GM21526 (cell line): ENCODE results near the gene LRRC75B.

Source experiments
- ATAC-seq: cut with Tn5 transposase; IDR thresholded peaks from one replicate; pipeline ENCODE4 v1.9.1; 2021; ENCODE audit warnings: moderate library complexity; ENCODE audit not compliant: unreplicated experiment, low FRiP score

LRRC75B gene

DNA sequence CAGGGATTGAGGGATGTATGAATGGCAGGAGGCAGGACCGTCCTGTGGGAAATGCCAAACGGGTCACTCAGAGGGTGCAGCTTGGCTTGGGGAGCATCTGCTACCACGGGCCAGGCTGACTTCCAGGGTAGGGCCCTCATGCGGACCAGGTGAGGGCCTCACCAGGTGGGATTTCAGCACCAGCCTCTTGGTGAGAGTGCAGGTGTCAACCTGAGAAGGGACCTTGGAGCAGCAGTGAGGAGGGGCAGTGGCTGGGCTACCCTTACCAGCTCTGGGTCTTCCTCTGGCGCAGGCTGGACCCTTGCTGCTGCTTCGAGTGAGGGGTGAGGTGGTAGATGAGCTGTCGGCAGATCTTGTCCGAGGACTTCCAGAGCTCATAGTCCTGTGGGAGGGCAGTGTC, 4.9 kb downstream of the LRRC75B start:
- no peak for ATAC-seq

DNA sequence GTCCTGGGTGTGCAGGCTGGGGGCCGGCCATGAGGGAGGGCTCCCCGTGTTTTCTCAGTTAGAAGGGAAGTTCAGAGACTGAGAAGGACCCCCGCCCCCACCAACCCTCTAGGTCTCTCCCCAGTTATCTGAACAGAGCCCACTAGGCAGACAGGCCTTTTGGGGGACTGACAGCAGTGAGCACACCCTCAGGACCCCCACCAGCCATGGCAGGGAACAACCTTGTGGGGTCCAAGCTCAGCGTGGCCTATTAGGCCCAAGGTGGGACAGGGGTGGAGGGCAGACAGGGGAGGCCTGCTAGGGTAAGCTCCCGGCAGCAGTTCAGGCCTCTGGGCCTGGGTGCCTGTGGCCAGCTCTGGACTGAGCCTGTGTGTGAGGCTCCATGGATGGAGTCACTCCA, 5.6 kb downstream of the LRRC75B start:
- no peak for ATAC-seq

DNA sequence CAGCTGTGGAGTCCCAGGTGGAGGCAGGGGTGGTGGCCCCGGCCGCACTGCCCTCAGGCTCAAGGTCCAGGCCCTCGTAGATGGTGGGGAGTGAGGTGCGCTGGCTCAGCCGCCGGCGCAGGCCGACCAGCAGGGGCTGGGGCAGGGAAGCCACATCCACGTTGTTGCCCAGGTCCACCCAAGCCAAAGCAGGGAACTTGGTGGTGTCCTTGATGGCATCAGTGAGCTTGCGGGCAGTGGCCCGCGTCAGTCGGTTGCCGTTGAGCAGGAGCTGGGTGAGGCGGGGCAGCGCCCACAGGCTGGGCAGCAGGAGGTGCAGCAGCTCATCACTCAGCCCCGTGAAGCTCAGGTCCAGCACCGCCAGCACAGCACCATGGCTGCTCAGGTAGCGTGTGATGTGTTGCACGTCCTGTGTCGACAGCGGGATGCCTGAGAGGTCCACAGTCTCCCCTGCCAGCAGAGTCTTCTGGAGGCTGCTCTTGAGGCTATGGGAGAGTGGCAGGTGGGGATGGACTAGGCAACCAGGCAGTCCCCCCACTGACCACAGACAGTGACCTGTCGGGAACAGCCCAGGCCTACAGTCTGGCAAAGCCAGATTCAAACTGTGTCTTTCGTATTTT, 6.8 kb downstream of the LRRC75B start:
- no peak for ATAC-seq

GRCh38 chr22:24585461-24585860, 7.4 kb downstream of the LRRC75B start:
- no peak for ATAC-seq

DNA sequence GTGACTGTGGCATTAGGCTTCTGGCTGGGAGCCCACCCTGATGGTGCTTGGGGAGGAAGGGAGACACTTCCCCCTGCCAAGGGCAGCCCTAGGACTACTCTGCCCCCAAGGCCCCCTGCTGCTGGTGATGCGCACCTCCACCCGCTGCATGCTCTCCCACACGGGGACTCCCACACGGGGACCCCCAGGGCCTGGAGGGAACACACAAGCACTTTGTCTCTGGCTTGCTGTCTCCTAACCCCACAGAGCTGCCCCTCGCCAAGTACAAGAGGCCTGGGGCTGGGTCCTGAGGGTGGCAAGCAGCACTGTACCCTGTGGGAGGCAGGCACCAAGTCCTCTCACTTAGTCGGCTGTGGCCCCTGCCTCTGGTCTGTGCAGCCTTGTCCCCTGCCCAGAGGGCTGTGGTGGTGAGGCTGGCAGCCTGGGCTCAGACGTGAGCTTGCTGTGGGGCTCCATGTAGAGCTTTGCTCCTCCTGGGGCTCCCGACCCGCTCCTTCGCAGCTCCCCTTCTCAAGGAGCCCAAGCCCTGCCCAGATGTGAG, 7.9 kb downstream of the LRRC75B start:
- ATAC-seq = no peak

GRCh38 chr22:24584166-24584790, 8.6 kb downstream of the LRRC75B start:
- ATAC-seq = no peak

DNA sequence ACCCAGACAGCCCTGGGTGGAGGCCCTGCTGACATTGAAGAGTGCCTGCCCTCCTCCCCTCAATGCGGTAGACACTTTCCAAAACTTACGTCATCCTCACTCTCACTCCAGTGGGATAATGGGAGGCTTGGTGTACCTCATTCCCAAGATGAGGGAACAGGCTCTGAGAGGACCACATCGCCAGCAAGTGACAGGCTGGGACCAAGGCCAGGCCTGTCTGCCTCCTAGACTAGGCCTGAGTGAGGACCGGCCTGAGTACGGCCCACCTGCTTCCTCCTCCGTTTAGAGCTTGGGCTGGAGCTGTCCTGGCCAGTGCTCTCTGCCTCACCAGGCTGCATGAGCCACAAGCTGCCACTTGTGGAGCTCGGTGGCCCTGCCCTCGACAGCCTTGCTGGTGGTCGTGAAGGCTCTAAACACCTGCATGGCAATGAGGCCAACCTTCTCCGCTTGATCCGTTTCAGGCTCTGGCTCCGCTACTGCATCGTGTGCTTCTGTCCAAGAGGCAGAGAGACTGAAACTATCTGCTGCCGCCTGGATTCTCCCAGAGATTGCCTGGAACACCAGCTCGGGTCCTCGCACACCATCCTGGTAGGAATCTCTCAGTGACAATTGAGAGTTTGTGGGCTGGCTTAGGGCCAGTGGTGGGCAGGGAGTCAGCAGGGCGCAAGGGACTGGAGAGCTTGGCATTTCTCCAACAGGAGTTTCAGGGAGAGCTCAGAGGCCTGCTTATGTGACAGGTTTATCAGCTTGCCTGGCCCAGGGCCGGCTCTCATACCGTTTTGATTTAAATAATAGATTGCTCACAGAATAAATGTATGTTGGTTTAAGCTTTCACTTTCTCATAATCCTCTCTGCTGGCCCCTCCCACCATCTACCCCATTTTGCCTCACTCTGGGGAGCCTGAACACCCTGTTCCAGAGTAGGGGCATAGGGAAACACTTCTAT, 9.4 kb downstream of the LRRC75B start:
- ATAC-seq = no peak

GRCh38 chr22:24582056-24582814, 10.6 kb downstream of the LRRC75B start:
- ATAC-seq = no peak

GRCh38 chr22:24580276-24580675, 12.6 kb downstream of the LRRC75B start:
- ATAC-seq = no peak

DNA sequence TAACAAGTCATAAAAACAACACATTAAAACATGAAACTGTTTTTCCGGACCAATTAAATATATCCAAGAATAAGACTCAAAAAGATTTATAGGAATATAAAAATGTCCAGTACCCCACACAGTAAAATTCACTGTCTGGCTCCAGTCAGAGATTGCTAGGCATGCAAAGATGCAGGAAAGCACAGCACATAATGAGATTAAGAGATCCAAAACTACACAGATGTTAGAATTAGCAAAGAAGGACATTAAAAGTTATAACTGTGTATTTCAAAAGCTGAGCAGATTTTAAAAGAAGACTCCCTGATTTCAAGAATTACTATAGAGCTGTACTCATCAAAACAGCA, 13.6 kb downstream of the LRRC75B start:
- no peak for ATAC-seq

- no peak for ATAC-seq
Observed at GRCh38 chr22:24578355-24579257, 14.3 kb downstream of the LRRC75B start.

GRCh38 chr22:24576778-24577177, 16.1 kb downstream of the LRRC75B start:
- ATAC-seq = no peak

DNA sequence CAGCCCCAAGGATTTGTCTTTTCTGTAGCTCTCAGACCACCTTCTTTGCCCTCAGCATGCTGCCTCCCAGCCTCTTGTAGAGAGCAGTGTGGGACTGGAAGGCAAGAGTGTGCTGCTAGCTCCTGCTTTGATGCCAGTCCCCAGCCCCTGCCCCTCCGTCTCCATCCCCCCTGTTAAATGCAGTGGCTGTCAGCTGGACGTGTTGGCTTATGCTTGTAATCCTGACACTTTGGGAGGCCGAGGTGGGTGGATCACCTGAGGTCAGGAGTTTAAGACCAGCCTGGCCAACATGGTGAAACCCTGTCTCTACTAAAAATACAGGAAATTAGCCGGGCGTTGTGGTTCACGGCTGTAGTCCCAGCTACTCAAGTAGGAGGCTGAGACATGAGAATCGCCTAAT, 21.6 kb downstream of the LRRC75B start:
- ATAC-seq = no peak

DNA sequence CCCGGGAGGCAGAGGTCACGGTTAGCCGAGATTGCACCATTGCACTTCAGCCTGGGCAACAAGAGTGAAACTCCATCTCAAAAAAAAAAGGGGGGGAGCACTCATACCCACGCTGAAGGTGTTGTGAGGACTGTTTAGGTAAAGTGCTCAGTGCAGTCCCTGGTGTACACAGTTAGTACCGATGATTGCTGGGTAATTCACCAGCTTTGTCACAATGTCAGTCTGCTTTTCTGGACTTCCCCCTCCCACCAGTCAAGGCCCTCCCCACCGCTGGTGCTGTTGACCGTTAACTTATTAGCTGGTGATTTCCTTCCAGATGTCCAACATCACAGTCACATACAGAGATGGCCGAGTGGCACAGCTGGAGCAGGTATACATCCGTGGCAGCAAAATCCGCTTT, 25.2 kb downstream of the LRRC75B start:
- ATAC-seq = no peak

- no peak for ATAC-seq
Observed at GRCh38 chr22:24566899-24567511, 25.9 kb downstream of the LRRC75B start.

DNA sequence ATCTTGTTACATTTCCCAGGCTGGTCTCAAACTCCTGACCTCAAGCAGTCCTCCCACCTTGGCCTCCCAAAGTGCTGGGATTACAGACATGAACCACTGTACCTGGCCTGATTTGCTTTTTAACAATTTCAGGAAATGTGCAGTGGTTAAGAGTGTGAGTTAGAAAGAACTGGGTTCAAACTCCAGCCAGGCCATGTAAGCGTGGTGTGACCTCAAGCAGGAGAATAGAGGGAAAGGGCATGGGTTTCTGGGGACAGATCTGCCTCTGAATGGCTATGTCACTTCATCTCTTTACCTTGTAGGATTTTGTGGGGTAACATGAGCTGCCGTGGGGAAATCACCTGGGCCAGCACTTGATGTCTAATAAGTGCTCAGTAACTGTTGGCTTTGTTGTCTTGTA, 27.8 kb downstream of the LRRC75B start:
- no peak for ATAC-seq

GRCh38 chr22:24564376-24565058, 28.4 kb downstream of the LRRC75B start:
- no peak for ATAC-seq

GRCh38 chr22:24563246-24563645, 29.6 kb downstream of the LRRC75B start:
- ATAC-seq = no peak

- ATAC-seq = no peak
Observed at GRCh38 chr22:24559471-24559870, 33.4 kb downstream of the LRRC75B start.
